Measurements from ENCODE around the gene RNF166. TPM values are rescaled to one million over a fixed set of nuclear protein-coding genes. Genes with fewer than 3 reads are reported as not detected.

Gene RNF166
- total and polyA plus RNA-seq, 2 donors (not counting 3 experiments of a cell fraction or from before 2014, with no cell fraction given): 27.6 to 38.8 TPM

DNA sequence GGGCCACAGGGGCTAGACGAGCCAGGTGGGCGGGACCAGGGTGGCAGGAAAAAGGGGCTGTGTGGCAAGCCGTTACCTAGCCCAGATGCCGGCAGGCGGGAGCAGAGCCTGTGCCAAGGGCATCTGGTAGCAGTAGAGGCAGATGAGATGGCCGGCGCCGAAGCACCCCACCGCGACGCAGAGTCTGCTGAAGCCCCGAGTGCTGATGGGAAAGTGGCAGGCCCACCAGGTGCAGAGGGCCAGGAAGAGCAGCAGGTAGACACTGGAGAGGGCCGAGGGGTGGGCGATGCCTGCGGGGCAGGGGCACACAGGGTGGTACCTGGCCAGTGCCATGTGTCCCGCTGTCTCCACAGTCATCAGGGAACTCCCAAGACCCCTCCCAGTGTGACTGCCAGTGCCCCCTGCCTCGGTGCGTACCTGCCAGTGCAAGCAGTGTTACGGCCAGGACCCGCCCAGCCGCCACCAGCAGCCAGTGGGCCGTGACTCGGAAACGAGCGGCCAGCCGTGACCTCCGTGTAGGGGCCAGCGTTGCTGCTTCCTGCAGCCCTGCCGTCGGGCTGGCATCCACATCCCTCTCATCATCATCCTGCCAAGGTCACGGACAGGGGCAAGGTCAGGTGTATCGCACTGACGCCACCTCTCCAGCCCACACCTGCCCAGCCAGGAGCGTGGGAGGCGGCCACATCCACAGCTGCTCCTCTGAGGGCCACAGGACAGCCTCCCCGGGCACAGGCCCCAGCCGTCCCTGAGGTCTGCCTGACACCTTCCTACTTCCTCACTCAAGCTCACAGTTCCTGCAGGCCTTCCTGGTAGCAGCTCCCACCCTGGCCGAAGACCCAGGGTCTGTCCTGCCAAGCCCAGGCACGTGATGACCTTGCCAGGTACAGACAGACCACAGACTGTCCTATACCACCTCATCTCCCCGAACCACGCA, 32.2 kb upstream of the RNF166 start:
- TF ChIP-seq JUN (IDR thresholded peaks at IDR 0.05; ENCODE audit: borderline replicate concordance, insufficient read depth, insufficient read length, low read depth) (no peak), POLR2AphosphoS5 (IDR thresholded peaks at IDR 0.05; ENCODE audit: insufficient read depth, low read depth, low read length) (no peak), POLR2A (IDR thresholded peaks at IDR 0.05; ENCODE audit: low read depth, low read length) (no peak), MYC (IDR thresholded peaks at IDR 0.05; ENCODE audit: low read depth, low read length) (no peak), EZH2 (IDR thresholded peaks at IDR 0.05; ENCODE audit: borderline replicate concordance, low read depth, low read length, severe bottlenecking) (no peak), FOS (IDR thresholded peaks at IDR 0.05; ENCODE audit: borderline replicate concordance, insufficient read depth, low read length) (no peak), MAX (IDR thresholded peaks at IDR 0.05; ENCODE audit: insufficient read depth, insufficient read length) (no peak), GATA2 (IDR thresholded peaks at IDR 0.05; ENCODE audit: insufficient read depth, insufficient read length, low read depth, low read length) (no peak)
- TF ChIP-seq, protein P1, sequence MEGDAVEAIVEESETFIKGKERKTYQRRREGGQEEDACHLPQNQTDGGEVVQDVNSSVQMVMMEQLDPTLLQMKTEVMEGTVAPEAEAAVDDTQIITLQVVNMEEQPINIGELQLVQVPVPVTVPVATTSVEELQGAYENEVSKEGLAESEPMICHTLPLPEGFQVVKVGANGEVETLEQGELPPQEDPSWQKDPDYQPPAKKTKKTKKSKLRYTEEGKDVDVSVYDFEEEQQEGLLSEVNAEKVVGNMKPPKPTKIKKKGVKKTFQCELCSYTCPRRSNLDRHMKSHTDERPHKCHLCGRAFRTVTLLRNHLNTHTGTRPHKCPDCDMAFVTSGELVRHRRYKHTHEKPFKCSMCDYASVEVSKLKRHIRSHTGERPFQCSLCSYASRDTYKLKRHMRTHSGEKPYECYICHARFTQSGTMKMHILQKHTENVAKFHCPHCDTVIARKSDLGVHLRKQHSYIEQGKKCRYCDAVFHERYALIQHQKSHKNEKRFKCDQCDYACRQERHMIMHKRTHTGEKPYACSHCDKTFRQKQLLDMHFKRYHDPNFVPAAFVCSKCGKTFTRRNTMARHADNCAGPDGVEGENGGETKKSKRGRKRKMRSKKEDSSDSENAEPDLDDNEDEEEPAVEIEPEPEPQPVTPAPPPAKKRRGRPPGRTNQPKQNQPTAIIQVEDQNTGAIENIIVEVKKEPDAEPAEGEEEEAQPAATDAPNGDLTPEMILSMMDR (IDR thresholded peaks at IDR 0.05; ENCODE audit: extremely low read depth in 1 of 2, insufficient read depth in 1 of 2, low read depth in 1 of 2, low read length in 2 of 2): no peak
- no peak for FAIRE-seq
- no peak overlapping the region for H3K4me3 ChIP-seq (replicated peaks in 1 of 3; ENCODE audit: insufficient read depth in 1 of 3, low read depth in 1 of 3, low read length in 3 of 3)
- DNase-seq (ENCODE audit: low read depth, low spot score): no peak
- peaks cover 2 to 58% of the 10 kb centered on the region in 2 experiments for H3K36me3 ChIP-seq (ENCODE audit: control insufficient read depth in 2 of 2, extremely low read depth in 1 of 2, insufficient read depth in 2 of 2, low read length in 2 of 2)
- H3K27ac ChIP-seq (ENCODE audit: insufficient read depth, low read depth, low read length): no peak overlapping the region
- POLR2A ChIA-PET: interaction anchor here (1.2 kb wide), 1 partner anchor 46 kb away, joined by 6 read pairs; the partner anchor contains the start of gene PIEZO1
- no peaks in the 10 kb centered on the region for H3K9me1 ChIP-seq (replicated peaks; ENCODE audit: control insufficient read depth, extremely low read depth, insufficient read depth, low read length)
- no peak overlapping the region for H2AFZ ChIP-seq (ENCODE audit: low read depth, low read length)
- BruUV-seq (replicated peaks): no TSS peak
- H4K20me1 ChIP-seq (replicated peaks; ENCODE audit: control insufficient read depth, extremely low read depth, insufficient read depth, low read length): no peaks in the 10 kb centered on the region
- H3K9ac ChIP-seq (replicated peaks; ENCODE audit: extremely low read depth, insufficient read depth, low read length): no peak overlapping the region
- intact Hi-C loops (cut with micrococcal nuclease) (no loop called here), dilution Hi-C loops (cut with MboI; ENCODE audit: extremely low pct_ligation_motif_present, low sequenced_read_pairs) (no loop called here)
- H3K27me3 ChIP-seq (ENCODE audit: control insufficient read depth in 2 of 2, insufficient read depth in 2 of 2, low read length in 2 of 2): no peaks in the 10 kb centered on the region
- no peaks in the 10 kb centered on the region for H3K9me3 ChIP-seq (replicated peaks; ENCODE audit: control insufficient read depth, insufficient read depth, low read length)
- peaks cover 7% of the 10 kb centered on the region for H3K79me2 ChIP-seq (ENCODE audit: control insufficient read depth, insufficient read depth, low read length)
- CTCF ChIA-PET: interaction anchor here (0.7 to 7.3 kb wide), 13 partner anchors 8 to 429 kb away, joined by 8 to 165 read pairs (median 23); partner anchors contain the start of genes APRT, CDT1, CTU2 and PIEZO1
- H3K4me1 ChIP-seq (ENCODE audit: control insufficient read depth, extremely low read depth, insufficient read depth, low read length): no peaks in the 10 kb centered on the region
- no peak overlapping the region for H3K4me2 ChIP-seq (ENCODE audit: insufficient read depth, low read length)

Measured in endothelial cell of umbilical vein (primary cell).